HG02938 (cell line): ENCODE data around the gene CSNK1D.
"Not testable (repeated sequence)": the region's sequence is repeated elsewhere in the genome, so short reads cannot be mapped to it uniquely, and the experiment has no call there.

ENCODE experiments used
- ATAC-seq: cut with Tn5 transposase; IDR thresholded peaks from one replicate; pipeline ENCODE4 v1.9.1; 2021; ENCODE audit warnings: mild to moderate bottlenecking, moderate library complexity; ENCODE audit not compliant: unreplicated experiment

The CSNK1D gene

DNA sequence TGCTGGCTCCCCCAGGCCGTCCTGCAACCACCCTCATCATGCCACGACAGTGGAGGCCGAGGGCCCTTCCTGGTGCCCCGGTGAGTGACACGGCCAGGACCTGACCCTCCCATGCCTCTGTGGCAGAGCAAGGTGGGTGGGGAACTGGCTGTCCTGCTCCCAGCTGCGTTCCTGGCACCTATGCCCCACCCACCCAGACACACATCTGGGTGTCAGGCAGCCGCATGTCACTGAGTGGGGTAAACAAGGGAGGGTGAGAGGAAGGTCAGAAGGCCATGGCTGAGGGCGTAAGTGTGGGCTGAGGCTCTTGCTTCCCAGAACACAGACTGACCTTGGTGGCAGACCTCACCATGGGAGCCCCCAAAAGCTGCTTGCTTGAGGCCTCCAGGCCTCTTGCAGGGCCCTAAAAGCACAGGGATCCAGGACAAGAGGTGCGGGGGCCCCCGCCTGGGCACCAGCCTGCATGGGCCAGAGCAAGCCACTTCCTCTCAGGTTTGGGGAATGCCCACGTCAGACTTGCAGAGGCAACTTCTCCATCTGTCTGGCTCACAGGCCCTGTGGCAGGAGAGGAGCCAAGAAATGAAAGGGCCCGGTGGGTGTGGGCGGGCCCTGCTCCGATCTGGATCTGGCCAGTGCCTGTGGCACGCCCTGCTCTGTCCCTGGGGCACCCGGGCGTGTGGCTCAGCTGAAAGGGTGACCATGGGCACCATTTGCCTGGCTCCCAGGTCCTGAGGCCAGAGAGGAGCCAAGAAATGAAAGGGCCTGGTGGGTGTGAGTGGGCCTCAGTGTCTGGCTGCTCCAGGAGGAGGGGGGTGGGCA, 57.0 kb downstream of the CSNK1D start:
- no peak for ATAC-seq

DNA sequence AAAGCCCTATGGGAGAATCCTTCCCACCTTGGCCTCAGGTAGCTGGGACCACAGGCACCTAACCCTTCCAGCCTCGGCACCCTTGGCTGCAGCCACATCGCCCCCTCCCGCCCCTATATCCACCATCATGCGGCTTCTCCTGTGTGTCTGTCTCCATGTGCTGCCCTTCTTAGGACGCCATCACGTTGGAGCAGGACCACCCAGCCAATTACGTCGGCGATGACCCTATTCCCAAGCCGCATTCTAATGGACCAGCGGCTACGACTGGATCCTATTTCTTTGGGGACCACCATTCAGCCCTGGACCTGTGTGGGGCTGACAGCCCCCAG, 57.6 kb downstream of the CSNK1D start:
- ATAC-seq: no peak

DNA sequence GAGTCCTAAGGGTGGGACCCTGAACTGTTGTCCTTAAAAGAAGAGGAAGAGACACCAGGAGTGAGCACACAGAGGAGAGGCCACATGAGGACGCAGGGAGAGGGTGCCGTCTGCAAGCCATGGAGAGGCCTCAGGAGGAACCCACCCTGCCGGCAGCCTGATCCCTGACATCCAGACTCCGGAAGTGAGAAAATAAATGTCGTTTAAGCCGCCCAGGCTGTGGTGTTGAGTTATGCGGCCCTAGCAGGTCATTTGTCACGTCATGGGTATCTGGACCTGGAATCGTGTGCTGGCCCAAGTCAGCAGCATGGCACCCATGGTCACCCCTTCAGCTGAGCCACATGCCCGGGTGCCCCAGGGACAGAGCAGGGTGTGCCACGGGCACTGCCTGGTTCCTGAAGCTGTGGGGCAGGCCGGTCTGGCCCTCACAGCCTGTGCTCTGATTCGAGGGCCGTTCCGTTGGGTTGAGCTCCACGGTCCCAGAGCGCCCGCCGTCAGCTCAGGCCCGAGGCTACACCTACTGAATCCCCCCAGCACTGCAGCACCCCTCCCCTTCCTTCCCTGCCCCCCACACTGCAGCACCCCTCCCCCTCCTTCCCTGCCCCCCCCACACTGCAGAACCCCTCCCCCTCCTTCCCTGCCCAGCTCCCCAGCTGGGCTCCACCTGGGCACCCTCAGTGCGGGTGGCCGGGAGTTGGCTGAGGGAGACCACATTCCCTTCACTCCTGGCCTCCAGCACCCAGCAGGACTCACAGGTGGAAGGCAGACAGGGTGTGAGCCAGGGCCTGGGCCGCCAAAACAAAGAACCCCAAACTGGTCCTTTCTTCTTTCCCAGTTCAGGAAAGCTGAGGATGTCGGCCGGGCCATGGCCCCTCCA, 58.2 kb downstream of the CSNK1D start:
- no peak for ATAC-seq

DNA sequence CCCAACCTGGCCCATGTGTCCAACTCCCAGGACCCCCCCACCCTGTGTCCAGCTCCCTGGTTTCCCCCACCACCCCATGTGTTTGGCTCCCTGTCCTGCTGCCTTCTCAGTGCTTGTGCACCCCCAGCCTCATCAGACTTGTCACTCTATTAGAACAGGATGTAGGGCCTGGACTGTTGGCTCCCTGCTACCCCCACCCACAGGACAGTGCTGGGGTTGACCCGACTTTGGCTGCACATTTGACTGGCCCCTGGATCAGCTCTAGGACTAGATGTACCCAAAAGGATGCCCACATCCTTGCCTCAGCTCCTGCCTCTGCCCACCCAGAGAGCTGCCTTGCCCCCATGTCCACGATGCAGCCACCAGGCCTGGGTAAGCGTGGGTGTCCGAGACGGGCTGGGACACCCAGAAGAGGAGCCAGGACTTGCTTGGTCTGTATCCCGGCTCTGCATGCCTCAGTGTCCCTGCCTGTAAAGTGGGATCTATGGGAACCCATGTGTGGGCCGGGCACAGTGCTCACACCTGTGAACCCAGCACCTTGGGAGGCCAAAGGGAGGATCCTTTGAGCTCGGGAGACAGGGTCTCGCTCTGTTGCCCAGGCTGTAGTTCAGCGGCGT, 59.4 kb downstream of the CSNK1D start:
- ATAC-seq: no peak

DNA sequence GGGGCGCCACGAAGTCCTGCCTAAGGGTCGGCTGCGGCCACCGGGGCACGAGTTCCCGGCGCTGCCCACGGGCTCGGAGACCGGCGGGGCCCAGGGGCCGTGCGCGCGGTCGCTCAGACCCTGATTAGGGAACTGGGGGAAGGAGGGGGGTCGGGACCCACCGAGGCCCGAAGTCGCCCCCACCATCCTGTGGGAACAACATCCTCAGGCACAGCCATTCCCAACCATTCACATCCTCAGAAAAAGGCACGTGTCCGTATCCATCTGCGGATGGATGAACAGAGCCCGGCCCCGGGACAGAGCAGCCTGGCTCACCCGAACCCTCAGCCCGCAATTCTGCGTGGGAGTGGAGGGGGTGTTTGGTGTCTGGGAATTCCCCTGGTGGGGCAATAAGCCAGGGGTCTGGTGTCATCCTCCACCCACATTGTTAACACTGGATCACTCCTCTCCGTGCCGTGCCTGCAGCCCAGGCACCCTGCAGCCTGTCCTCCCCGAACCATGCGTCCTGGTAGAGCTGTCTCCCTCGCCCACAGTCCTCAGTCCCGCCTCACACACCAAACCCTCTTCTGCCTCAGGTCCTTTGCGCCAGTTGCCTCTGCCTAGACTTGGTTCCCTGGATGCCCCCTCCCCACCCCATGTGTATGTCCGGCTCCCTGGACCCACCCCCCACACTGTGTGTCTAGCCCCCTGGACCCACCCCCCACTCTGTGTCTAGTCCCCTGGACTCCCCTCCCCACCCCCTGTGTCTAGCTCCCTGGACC, 60.1 kb downstream of the CSNK1D start:
- peak; percentile 19 for ATAC-seq

DNA sequence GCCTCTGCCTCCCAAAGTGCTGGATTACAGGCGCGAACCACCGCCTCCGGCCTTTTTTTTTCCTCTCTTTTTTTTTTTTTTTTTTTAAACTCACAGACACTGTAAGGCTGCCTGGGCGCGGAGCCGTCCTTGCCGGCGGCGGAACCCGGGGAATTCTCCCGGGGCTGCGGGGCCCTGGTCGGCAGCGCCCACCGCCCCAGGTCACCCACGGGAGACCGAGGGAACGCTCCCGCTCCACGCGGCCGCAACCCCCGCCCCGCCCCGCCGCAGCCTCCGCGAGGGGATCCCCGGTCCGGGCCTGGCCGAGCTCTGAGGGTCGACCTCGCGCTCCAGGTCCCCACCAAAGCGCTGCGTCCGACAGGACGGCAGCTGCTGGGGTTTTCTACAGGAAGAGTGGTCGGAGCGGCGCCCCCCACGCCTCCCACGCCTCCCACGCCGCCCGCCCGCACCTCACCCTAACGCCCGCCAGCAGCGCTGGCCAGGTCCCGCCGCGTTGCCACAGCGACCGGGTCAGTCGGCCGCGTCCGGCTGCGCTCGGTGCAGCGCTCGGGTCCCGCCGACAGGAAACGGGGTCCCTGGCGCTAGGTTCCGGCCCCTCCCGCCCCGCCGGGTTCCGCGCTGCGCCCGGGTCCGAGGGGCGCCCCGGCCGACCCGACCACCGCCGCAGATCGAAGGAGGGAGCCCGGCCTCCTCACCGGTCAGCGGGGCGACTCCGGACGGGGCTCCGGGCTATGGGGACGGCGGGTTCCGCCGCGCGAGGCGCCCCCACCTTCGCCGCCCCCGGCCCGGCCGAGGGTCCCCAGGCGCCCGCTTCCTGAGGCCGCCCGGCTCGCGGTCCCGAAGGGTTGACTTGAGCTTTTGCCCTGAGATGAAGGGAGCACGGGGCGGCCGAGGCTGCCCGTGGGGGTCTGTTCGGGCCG, 60.9 kb downstream of the CSNK1D start, which contains the start of gene CCDC57:
CCDC57 (minus strand) TSS at position 512 of the 920 bp plus-strand sequence. CDS start 10,898 bp downstream, outside the sequence.
- ATAC-seq: peak; percentile 50

DNA sequence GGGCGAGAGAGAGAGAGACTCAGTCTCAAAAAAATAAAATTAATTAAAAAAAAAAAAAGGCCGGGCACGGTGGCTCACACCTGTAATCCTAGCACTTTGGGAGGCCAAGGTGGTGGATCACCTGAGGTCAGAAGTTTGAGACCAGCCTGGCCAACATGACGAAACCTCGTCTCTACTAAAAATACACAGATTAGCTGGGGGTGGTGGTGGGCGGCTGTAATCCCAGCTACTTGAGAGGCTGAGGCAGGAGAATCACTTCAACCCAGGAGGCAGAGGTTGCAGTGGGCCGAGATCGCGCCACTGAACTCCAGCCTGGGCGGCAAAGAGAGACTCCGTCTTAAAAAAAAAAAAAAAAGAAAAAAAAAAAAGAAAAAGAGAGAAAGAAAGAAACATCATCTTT, 62.8 kb downstream of the CSNK1D start:
- ATAC-seq: not testable (repeated sequence)

DNA sequence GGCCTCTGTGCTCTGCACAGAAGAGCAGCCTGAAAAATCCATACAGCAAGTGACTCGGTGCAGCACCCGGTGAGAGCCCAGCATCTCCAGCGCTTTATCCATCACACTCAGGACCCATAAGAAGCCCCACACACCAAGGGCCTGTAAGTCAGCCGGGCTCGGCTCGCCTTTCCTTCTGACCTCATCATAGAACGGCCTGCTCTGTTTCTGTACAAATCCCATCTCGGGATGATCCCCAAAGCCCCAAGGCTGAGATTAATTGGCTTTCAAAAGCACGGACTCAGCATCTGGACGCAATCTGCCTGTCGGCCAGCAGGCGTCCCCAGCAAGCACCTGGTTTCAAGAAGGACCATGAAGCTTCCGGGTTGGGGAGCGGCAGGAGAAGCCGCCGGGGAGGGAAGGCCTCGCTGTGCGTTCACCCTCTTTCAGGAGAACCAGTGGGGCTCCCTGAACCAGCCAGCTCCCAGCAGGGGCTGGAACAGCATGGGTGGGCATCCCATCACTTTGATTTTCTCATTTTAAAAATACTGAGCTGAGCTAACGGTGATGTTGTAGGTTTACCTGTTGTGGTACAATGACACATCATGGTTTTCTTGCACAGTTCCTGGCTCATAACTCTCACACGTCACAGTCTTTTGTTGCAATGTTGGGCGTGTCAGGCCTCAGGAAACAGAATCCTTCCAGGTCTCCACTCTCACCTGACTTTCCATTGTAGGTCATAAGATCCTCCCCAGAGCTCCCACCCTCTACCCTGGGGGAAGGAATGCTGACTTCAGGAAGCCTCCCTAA, 67.6 kb downstream of the CSNK1D start:
- no peak for ATAC-seq

DNA sequence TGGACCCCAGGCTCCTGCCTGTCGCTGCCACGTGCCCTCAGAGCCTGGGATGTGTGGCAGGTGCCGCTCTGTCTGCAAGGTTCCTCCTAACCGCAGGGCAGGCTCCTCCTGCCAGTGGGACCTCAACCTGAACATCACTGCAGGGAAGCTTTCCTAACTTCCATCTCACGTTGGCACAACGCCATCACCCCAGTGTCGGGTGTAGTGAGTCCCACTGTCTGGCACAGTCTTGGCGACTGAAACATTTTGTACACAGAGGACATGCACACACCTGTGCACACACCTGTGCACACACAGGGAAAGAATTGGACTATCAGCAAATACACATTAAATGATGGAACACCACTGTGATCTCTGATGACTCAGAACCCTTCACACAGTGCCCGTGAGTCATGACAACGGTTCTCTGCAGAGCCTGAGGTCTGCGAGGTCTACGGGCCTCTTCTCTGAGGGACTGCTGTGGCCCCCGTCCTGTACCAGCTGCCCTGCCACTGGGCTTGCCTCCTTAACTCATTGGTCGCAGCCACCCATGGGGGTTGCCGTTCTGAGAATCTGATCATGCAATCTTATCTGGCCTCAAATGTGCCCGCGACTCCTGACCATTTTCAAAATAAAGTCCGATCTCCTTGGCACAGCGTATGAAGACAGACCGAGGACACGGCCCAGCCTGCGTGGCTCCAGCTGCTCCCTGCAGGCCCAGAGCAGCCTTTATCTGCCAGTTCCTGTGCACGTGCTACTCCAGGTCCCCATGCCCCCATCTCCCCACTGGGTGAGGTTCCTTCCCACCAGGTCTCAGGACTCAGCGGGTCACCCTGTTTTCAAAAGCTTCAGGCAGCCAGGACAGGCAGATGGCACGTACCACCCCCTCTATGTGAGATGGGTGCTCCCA, 68.4 kb downstream of the CSNK1D start:
- no peak for ATAC-seq

DNA sequence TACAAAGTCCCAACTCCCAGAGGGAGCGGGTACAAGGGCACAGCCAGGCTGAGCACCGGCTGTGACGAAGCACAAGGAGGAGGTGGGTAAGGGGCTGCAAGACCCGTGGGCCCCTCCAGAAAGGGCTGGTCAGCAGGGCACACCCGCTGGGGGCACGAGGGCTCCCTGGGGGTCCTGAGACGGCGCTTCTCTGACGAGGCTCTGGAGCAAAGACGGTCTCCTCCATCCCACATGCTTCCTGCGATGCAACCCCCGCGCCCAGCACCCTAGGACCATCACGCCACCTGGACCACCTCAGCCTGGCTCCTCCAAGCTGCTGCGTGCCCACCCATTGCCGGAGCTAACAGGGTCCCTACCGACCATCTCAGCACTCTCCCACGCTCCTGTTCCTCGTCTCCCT, 69.6 kb downstream of the CSNK1D start:
- no peak for ATAC-seq

DNA sequence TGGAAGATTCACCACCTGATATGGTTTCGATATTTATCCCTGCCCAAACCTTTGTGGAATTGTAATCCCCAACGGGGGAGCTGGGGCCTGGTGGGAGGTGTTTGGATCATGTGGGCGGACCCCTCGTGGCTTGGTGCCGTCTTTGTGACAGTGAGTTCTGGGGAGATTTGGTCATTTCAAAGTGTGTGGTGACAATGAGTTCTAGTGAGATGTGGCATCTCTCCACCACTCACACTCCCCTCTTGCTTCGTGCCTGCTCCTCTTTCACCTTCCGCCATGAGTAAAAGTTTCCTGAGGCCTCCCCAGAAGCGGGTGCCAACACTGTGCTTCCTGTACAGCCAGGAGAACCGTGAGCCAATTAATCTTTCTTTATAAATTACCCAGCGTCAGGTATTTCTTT, 70.5 kb downstream of the CSNK1D start:
- no peak for ATAC-seq

DNA sequence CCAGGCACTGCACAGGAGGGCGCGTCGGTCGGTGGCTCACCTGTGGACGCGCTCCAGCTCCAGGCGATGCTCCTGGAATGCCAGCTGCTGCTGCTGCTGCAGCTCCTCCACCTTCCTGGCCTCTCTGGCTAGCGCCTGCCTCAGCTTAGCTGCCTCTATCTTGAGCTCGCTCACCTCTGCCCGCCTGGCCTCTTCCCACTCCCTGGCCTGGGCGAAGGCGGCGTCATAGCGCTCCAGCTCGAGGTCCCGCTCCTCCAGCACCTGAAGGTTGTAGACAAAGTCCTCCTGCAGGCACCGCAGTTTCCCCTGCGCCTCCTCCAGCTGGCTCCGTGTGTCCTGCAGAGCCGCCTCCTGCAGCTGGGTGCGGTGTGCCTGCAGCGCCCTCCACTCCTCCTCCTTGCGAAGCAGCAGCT, 72.0 kb downstream of the CSNK1D start:
- ATAC-seq: no peak

DNA sequence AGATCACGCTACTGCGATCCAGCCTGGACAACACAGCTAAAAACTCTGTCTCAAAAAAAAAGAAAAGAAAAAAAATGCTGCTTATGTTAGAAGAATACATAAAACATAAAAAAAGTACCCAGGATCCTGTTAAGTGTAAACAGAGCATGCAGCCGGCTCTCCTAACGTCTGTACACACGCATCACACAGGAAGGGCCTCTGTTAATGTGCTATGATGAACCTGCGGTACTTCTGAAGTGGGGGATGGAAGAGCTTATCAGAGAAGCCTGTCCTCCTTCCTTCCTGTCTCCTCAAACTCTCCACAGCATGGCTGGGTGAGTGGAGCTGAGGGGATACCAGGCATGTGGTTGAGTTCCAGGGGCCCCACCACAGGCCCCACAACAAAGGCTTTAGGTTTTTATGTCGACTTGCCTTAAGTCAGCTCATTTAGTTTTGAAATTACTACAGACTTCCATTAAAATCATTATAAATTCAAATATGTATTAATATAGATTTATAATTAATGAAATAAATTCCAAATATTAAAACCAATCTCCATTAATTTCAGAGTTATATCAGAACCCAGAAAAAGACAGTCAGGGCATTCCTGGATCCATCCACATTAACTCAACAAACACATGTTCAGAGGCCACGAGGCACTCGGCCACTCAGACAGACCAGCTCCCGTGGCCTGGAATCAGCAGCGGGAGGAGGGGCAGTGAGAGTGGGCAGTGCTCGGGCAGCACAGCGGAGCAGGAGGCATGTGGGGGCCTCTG, 72.6 kb downstream of the CSNK1D start:
- no peak for ATAC-seq

DNA sequence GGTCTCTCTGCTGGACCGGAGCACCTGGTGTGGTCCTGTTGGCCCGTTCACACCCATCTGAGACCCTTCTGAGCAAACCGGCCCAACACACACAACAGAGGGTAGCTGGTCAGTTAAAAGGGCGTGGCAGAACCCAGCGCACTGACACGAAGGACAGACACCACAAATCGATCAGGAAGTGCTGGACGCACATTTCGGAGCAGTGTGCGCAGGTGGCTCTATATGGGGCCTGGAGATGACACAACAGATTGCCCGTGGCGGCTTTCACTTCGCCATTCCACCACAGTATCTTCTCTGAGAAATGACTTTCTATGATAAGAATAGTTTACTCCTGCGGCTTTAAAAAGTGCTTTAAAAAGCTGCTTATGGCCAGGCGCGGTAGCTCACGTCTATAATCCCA, 73.4 kb downstream of the CSNK1D start:
- ATAC-seq: no peak

DNA sequence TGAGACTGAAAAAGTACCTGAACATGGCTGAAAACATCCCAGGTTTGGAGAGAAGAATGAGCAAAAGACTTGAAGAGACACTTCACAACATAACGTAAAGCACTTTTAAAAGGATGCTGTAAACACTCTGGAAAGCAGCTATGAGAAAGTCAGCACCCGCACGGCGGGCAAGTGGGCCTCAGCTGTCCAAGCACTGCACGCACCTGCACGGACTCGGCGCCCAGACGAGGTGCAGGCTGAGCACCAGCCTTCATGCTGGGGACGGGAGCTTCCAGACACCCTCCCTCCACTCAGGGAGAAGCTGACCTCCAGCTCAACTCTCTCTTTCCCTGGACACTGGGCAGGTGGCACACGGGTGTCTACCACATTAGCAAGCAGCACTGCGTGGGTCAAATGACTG, 74.0 kb downstream of the CSNK1D start:
- no peak for ATAC-seq

DNA sequence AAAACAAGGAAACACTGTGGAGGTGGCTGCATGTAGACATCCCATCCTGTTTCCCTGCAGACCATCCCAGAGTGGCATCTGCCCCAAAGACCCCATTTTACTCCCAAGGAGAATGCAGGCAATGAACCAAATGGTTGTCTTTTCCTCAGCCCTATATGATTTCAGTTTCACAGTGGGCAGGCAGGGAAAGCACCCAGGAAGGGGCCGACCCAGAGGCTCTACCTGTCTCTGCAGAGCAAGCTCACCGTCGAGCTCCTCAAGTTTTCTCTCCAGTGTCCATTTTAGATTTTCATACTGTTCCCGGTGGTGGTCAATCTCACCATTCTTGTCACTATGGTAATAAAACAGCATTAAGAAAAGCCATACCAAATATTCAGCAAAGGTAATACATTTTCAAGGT, 75.4 kb downstream of the CSNK1D start:
- ATAC-seq: no peak
